Head of caudate nucleus (tissue), 42 donors: ENCODE measurements around the gene SCN9A.
A peak's percentile ranks its signal among the peaks of the same experiment; 100 is the strongest.

Experiments used
- DNase-seq, 42 donors: peaks; one replicate each; pipeline versions ENCODE4 v3.0.0 to v3.0.0-alpha.2; 2020 to 2021; ENCODE audit warnings: mixed read lengths in 7 of 42
- intact Hi-C: fragments of 100-400 bp; cut with DNase I; formaldehyde crosslinking; loops from one replicate; pipeline ENCODE4 v1.15.0; 2022

The SCN9A gene

DNA sequence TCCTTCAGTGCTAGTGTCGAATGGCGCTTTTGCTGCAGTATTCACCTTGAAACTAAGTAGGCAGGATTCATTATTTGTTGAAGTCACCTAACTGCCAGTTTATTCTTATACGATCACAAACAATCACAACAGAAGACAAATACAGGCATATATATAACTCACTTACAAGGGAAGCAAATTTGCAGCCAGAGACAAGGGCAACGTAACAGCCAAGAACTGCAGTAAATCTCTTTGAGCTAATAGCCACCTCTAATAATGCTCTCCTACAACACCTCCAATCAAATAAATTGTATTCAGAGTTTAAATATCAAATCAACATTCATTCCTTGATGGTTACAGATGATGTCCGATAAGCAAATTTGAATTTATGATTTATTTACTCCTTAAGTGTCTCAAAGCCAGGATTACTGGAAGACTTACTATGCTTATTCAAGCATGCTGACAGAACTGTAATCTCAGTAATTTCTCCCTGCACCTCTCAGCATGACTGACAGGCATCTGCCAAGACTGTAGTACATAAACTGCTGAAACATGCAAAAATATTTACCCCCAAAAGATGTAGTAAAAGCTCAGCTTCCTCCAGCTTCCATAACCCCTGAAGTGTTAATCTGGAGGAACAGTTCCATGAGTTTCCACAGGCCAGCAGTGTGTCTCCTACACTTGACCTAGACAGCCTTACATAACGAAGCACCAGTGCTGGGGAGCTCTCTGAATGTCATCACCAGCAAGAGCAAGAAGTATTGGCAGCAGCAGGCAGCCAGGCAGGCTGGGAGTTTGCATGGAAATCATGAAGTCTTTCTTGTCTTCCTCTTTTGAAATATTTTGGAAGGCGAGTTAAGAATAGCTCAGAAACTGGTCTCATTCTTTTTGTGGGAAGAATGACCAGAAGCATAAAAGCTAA is 227.0 kb downstream of the SCN9A start:
- intact Hi-C loops, result no loop called here
- peak in 22 of 42 donors; percentile 2 to 59 (median 34) for DNase-seq

DNA sequence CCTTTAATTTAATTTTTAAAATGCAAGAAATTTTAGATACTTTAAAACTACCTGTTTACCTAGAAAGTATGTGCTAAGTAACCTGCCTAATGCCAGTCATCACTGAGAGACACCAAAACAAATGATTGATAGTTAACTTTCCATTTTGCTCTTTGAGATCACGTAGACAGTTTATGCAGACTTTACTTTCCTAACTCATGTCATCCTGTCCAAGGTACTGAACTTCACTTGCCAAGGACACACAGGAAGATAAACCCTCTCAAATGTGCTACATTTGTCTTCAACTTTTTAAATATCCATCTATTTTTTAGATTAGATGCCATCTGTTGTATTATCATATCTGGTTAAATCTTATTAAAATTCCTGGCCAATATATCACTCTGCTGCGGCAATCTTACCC is 227.9 kb downstream of the SCN9A start:
- DNase-seq, result no peak
- intact Hi-C loops, result no loop called here
